Panc1 (cell line): ENCODE results near the gene WDR20. TPM values are rescaled to one million over a fixed set of nuclear protein-coding genes. Genes with fewer than 3 reads are reported as not detected.

ENCODE experiments used
- ATAC-seq: fragments of 200-7000 bp; cut with Tn5 transposase; 2 replicates; pipeline ENCODE4 v1.9.1; 2020; ENCODE audit warnings: mild to moderate bottlenecking, moderate library complexity
- BruUV-seq: library from RNA; stranded (reverse); fragments of 400-500 nt; replicated peaks from 2 replicates; lab custom pipeline; 2021; lab: Mats Ljungman, UMichigan
- CTCF ChIA-PET: fragments of 300-600 bp; sonication (Branson Sonifier 250); formaldehyde crosslinking; loops from one replicate; lab custom pipeline; 2022; ENCODE audit warnings: antibody characterized with exemption; lab: Charles Lee
- POLR2A ChIA-PET: fragments of 300-600 bp; sonication (Branson Sonifier 250); formaldehyde crosslinking; loops from one replicate; lab custom pipeline; 2022; ENCODE audit warnings: antibody characterized with exemption; lab: Charles Lee
- DNase-seq: peaks from one replicate; pipeline ENCODE4 v3.0.0-alpha.2; 2010; ENCODE audit warnings: low read depth, low spot score
- H3K27ac ChIP-seq: 2 replicates; pipeline ENCODE4 v1.5.1; 2011; ENCODE audit warnings: mild to moderate bottlenecking, low read length, inconsistent platforms
- H3K27me3 ChIP-seq: fragments of 200-500 bp; sonication (Bioruptor generic); 2 replicates; pipeline ENCODE4 v1.6.0; 2014; ENCODE audit warnings: low read length, inconsistent platforms; ENCODE audit not compliant: control insufficient read depth, insufficient read depth
- H3K36me3 ChIP-seq: fragments of 200-500 bp; sonication (Bioruptor generic); 2 replicates; pipeline ENCODE4 v1.5.1; 2014; ENCODE audit warnings: inconsistent platforms, mild to moderate bottlenecking, low read length, moderate library complexity; ENCODE audit not compliant: control insufficient read depth, insufficient read depth
- H3K4me1 ChIP-seq: 2 replicates; pipeline ENCODE4 v1.5.1; 2011; ENCODE audit warnings: inconsistent platforms, mild to moderate bottlenecking, low read length, moderate library complexity; ENCODE audit not compliant: control insufficient read depth, insufficient read depth
- H3K4me3 ChIP-seq, 2 experiments: 2 replicates each; pipeline ENCODE4 v1.5.1; 2011 to 2012; ENCODE audit warnings: low read depth in 2 of 2, low read length in 2 of 2, mild to moderate bottlenecking in 2 of 2, inconsistent platforms in 1 of 2, moderate library complexity in 1 of 2
- H3K9me3 ChIP-seq: fragments of 200-500 bp; sonication (Bioruptor generic); 2 replicates; pipeline ENCODE4 v1.5.1; 2014; ENCODE audit warnings: low read depth, mild to moderate bottlenecking, inconsistent platforms, low read length, moderate library complexity; ENCODE audit not compliant: control insufficient read depth, insufficient read depth
- POLR2AphosphoS5 ChIP-seq: IDR thresholded peaks from 2 replicates; pipeline ENCODE4 v1.6.1; 2012; ENCODE audit warnings: mild to moderate bottlenecking, low read depth, low read length, moderate library complexity
- SIN3A ChIP-seq: IDR thresholded peaks from 2 replicates; pipeline ENCODE4 v1.6.1; 2012; ENCODE audit warnings: low read depth, mild to moderate bottlenecking, low read length, moderate library complexity, borderline replicate concordance; ENCODE audit not compliant: insufficient read depth
- TCF7L2 ChIP-seq: IDR thresholded peaks from 2 replicates; pipeline ENCODE4 v1.6.1; 2011; ENCODE audit warnings: mild to moderate bottlenecking, low read depth, low read length, inconsistent platforms
- in situ Hi-C: cut with HindIII; loops from 2 replicates; pipeline ENCODE4 v1.10.0; 2016; ENCODE audit warnings: low sequenced_read_pairs, low pct_unique_long_range_greater_than_20kb
- intact Hi-C: fragments of 100-400 bp; cut with micrococcal nuclease; formaldehyde crosslinking; loops from one replicate; pipeline ENCODE4 v1.10.0; 2022; ENCODE audit not compliant: unreplicated experiment
- total RNA-seq: library from RNA; stranded (reverse); gene quantifications from one replicate; pipeline ENCODE4 v1.2.1, GENCODE V29; 2021; ENCODE audit not compliant: unreplicated experiment
- TF ChIP-seq, protein P1 (sequence below): fragments of 450-650 bp; IDR thresholded peaks from 2 replicates; pipeline ENCODE4 v1.5.1; 2017; ENCODE audit warnings: mild to moderate bottlenecking
- TF ChIP-seq, protein P2 (sequence below), 2 experiments: IDR thresholded peaks; 2 replicates each; pipeline ENCODE4 v1.6.1; 2011 to 2012; ENCODE audit warnings: low read depth in 2 of 2, control low read depth in 1 of 2, low read length in 1 of 2, mild to moderate bottlenecking in 1 of 2, moderate library complexity in 1 of 2; ENCODE audit not compliant: insufficient read depth in 1 of 2

The WDR20 gene
- total RNA-seq, 1 experiment from 2014 or later: 20.2 TPM

DNA sequence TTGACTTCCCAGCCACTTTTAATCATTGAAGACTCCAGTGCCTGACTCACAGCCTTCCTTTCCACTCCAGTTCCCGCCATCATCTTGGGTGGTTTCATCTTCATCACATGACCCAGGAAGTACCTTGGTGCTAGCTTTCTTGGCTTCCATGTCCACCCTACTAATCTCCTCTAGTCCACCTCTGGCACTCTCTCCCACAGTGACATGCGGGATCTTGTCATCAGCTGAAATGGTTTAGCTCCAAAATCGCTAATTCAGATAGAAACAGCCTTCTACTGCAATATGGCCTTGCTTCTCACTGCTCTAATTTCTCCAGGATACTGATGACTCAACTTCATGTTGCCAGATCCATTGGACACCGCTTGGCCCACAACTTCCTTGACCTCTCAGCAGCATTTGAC lies 24.5 kb downstream of the WDR20 start:
- ATAC-seq (no peak), DNase-seq (no peak)
- ChIA-PET CTCF (interaction anchor here (0.6 kb wide), 1 partner anchor 796 kb away, joined by 3 read pairs; no protein-coding TSS in a partner anchor), POLR2A (no interaction called here)
- Histone ChIP-seq H3K4me1 (no peaks in the 10 kb centered on the region; the same call in 1 of the 2 replicates), H3K9me3 (no peaks in the 10 kb centered on the region), H3K4me3 (no peak overlapping the region), H3K36me3 (no peaks in the 10 kb centered on the region), H3K27me3 (no peaks in the 10 kb centered on the region), H3K27ac (no peak overlapping the region)
- no TSS peak for BruUV-seq
- TF ChIP-seq TCF7L2: no peak
- TF ChIP-seq, protein P1, sequence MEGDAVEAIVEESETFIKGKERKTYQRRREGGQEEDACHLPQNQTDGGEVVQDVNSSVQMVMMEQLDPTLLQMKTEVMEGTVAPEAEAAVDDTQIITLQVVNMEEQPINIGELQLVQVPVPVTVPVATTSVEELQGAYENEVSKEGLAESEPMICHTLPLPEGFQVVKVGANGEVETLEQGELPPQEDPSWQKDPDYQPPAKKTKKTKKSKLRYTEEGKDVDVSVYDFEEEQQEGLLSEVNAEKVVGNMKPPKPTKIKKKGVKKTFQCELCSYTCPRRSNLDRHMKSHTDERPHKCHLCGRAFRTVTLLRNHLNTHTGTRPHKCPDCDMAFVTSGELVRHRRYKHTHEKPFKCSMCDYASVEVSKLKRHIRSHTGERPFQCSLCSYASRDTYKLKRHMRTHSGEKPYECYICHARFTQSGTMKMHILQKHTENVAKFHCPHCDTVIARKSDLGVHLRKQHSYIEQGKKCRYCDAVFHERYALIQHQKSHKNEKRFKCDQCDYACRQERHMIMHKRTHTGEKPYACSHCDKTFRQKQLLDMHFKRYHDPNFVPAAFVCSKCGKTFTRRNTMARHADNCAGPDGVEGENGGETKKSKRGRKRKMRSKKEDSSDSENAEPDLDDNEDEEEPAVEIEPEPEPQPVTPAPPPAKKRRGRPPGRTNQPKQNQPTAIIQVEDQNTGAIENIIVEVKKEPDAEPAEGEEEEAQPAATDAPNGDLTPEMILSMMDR: no peak
- no peak for TF ChIP-seq SIN3A
- no peak for TF ChIP-seq POLR2AphosphoS5
- TF ChIP-seq, protein P2, sequence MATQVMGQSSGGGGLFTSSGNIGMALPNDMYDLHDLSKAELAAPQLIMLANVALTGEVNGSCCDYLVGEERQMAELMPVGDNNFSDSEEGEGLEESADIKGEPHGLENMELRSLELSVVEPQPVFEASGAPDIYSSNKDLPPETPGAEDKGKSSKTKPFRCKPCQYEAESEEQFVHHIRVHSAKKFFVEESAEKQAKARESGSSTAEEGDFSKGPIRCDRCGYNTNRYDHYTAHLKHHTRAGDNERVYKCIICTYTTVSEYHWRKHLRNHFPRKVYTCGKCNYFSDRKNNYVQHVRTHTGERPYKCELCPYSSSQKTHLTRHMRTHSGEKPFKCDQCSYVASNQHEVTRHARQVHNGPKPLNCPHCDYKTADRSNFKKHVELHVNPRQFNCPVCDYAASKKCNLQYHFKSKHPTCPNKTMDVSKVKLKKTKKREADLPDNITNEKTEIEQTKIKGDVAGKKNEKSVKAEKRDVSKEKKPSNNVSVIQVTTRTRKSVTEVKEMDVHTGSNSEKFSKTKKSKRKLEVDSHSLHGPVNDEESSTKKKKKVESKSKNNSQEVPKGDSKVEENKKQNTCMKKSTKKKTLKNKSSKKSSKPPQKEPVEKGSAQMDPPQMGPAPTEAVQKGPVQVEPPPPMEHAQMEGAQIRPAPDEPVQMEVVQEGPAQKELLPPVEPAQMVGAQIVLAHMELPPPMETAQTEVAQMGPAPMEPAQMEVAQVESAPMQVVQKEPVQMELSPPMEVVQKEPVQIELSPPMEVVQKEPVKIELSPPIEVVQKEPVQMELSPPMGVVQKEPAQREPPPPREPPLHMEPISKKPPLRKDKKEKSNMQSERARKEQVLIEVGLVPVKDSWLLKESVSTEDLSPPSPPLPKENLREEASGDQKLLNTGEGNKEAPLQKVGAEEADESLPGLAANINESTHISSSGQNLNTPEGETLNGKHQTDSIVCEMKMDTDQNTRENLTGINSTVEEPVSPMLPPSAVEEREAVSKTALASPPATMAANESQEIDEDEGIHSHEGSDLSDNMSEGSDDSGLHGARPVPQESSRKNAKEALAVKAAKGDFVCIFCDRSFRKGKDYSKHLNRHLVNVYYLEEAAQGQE (IDR thresholded peaks at IDR 0.05; ENCODE audit: insufficient read depth in 1 of 2, low read depth in 2 of 2, low read length in 1 of 2): no peak
- intact Hi-C loops: no loop called here
- in situ Hi-C loops: no loop called here

DNA sequence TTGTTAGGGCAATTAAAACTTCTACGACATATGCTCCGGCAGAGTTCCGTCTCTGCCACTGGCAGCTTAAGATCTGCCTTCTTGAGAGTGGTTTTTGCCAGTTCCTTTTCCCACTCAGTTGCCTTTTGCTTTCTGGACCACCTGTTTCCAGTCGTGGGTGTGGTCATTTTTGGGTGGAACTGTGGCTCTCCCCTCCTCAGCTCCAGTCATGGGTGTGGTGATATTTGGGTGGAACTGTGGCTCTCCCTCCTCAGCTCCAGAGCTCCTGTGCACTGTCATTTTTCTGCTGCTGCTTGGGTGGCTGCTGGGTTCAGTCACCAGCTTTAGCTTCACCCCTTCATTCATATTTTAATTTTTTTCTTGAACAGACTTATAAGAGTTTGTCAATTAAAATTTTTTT lies 25.3 kb downstream of the WDR20 start:
- H3K4me1 ChIP-seq: no peaks in the 10 kb centered on the region; the same call in 1 of the 2 replicates
- H3K27ac ChIP-seq: no peak overlapping the region
- POLR2A ChIA-PET: no interaction called here
- CTCF ChIA-PET: interaction anchor here (0.6 kb wide), 1 partner anchor 403 kb away, joined by 3 read pairs; no protein-coding TSS in a partner anchor
- no peak for TF ChIP-seq TCF7L2
- TF ChIP-seq, protein P1: no peak
- no peak for TF ChIP-seq POLR2AphosphoS5
- TF ChIP-seq SIN3A: no peak
- TF ChIP-seq, protein P2 (IDR thresholded peaks at IDR 0.05; ENCODE audit: insufficient read depth in 1 of 2, low read depth in 2 of 2, low read length in 1 of 2): no peak
- intact Hi-C loops: no loop called here
- no peaks in the 10 kb centered on the region for H3K9me3 ChIP-seq
- in situ Hi-C loops: no loop called here
- ATAC-seq (no peak), DNase-seq (no peak)
- no peak overlapping the region for H3K4me3 ChIP-seq
- BruUV-seq: no TSS peak
- no peaks in the 10 kb centered on the region for H3K27me3 ChIP-seq
- no peaks in the 10 kb centered on the region for H3K36me3 ChIP-seq
